Thyroid gland (tissue), 4 donors: ENCODE data around the gene NUBP2. TPM values are rescaled to one million over a fixed set of nuclear protein-coding genes. Genes with fewer than 3 reads are reported as not detected.

Experiments
- DNase-seq, 2 donors: peaks; one replicate each; pipeline ENCODE4 v3.0.0-alpha.2; 2019
- H3K27ac ChIP-seq, 3 donors: fragments of 200-600 bp; sonication (generic); 1 replicate in 2 of 3; 2 replicates in 1 of 3; pipeline ENCODE4 v1.5.1; 2016 to 2019; ENCODE audit warnings: mild to moderate bottlenecking in 1 of 3, moderate library complexity in 1 of 3
- H3K27me3 ChIP-seq: fragments of 200-600 bp; sonication (generic); one replicate; pipeline ENCODE4 v1.5.1; 2019
- H3K36me3 ChIP-seq, 2 donors: fragments of 200-600 bp; sonication (generic); one replicate each; pipeline ENCODE4 v1.5.1; 2016 to 2019
- H3K4me1 ChIP-seq, 2 donors: fragments of 200-600 bp; sonication (generic); one replicate each; pipeline ENCODE4 v1.5.1; 2017 to 2019
- H3K4me3 ChIP-seq, 3 donors: fragments of 200-600 bp; sonication (generic); replicated peaks in 1 of 3; 1 replicate in 2 of 3; 2 replicates in 1 of 3; pipeline ENCODE4 v1.5.1; 2016; ENCODE audit warnings: mild to moderate bottlenecking in 1 of 3
- H3K9me3 ChIP-seq: fragments of 200-600 bp; sonication (generic); one replicate; pipeline ENCODE4 v1.5.1; 2017
- POLR2A ChIP-seq, 2 donors: fragments of 450-650 bp; IDR thresholded peaks; one replicate each; pipeline ENCODE4 v1.6.1; 2017; ENCODE audit warnings: antibody characterized with exemption in 2 of 2, mild to moderate bottlenecking in 2 of 2, moderate library complexity in 1 of 2
- WGBS, 2 donors: methylation state at CpG; one replicate each; pipeline ENCODE4 v1.1.5; 2017; 5-methylcytosine and 5-hydroxymethylcytosine counted together
- intact Hi-C: fragments of 100-400 bp; cut with DNase I; formaldehyde crosslinking; loops from one replicate; pipeline ENCODE4 v1.15.1; 2023
- total RNA-seq, 4 donors: library from RNA; depleted of rRNA; stranded (reverse); fragments of >200 nt; gene quantifications; one replicate each; pipeline ENCODE4 v1.2.3, GENCODE V29; 2016
- TF ChIP-seq, protein P1 (sequence below), 6 experiments: fragments of 200-600 bp in 3 of 6; fragments of 450-650 bp in 3 of 6; sonication (generic) in 3 of 6; IDR thresholded peaks; one replicate each; pipeline ENCODE4 v1.5.1; 2016 to 2019; ENCODE audit warnings: antibody characterized with exemption in 6 of 6, mild to moderate bottlenecking in 2 of 6, inconsistent platforms in 1 of 6, moderate library complexity in 1 of 6

Gene NUBP2
- total RNA-seq, 4 donors from 2014 or later, result 47.3 to 122 (median 106) TPM

DNA sequence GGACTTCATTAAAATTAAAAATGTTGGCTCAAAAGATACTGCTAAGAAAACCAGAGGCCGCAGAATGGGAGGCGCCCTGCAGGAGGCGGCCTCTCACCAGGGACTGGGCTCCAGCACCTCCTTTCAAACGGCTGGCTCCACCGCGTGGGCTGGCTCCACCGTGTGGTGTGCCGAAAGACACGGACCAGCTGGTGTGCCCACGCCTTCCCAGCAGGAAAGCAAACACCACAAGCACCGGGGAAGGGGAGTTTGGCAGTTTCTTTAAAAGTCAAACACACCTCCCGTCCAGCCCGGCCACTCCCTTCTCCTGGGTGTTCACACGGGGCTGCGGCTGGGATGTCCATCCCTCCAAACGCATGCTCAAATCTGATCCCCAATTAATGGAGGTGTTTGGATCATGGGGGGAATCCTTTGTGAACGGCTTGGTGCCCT lies 30.0 kb downstream of the NUBP2 start:
- Histone ChIP-seq H3K9me3 (no peaks in the 10 kb centered on the region), H3K4me3 (no peak overlapping the region), H3K27ac (no peak overlapping the region), H3K36me3 (peaks cover 28 to 41% of the 10 kb centered on the region in 2 donors), H3K4me1 (no peaks in the 10 kb centered on the region), H3K27me3 (no peaks in the 10 kb centered on the region)
- 33 to 43% methylated on average over 17 of the region's 17 CpGs for WGBS, 2 donors
- DNase-seq, result peak; percentile 57 to 59
- intact Hi-C loops, result no loop called here
- TF ChIP-seq POLR2A (IDR thresholded peaks at IDR 0.05), result no peak
- TF ChIP-seq, protein P1, sequence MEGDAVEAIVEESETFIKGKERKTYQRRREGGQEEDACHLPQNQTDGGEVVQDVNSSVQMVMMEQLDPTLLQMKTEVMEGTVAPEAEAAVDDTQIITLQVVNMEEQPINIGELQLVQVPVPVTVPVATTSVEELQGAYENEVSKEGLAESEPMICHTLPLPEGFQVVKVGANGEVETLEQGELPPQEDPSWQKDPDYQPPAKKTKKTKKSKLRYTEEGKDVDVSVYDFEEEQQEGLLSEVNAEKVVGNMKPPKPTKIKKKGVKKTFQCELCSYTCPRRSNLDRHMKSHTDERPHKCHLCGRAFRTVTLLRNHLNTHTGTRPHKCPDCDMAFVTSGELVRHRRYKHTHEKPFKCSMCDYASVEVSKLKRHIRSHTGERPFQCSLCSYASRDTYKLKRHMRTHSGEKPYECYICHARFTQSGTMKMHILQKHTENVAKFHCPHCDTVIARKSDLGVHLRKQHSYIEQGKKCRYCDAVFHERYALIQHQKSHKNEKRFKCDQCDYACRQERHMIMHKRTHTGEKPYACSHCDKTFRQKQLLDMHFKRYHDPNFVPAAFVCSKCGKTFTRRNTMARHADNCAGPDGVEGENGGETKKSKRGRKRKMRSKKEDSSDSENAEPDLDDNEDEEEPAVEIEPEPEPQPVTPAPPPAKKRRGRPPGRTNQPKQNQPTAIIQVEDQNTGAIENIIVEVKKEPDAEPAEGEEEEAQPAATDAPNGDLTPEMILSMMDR (IDR thresholded peaks at IDR 0.05), result peak in 3 of 6 experiments; percentile 26 to 35 (median 33)

DNA sequence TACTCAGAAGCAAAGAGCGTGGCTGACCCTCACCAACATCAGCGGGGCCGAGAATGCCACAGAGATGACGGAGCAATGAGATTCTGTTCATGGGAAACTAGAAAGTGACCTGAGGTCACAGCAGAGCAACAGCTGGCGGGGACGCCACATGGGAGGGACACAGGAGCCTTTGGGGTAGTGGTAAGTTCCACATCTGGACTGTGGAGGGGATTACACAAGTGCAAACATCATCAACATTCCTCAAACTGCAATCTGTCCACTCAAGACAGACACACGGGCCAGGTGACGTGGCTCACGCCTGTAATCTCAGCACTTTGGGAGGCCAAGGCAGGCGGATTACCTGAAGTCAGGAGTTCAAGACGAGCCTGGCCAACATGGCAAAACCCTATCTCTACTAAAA lies 32.7 kb downstream of the NUBP2 start:
- H3K4me1 ChIP-seq, result no peaks in the 10 kb centered on the region
- H3K27ac ChIP-seq, result no peak overlapping the region
- H3K27me3 ChIP-seq, result no peaks in the 10 kb centered on the region
- intact Hi-C loops, result no loop called here
- peaks cover 19 to 42% of the 10 kb centered on the region in 2 donors for H3K36me3 ChIP-seq
- no peak for DNase-seq
- no peak overlapping the region for H3K4me3 ChIP-seq
- 95 to 98% methylated on average over 11 of the region's 11 CpGs for WGBS, 2 donors
- TF ChIP-seq POLR2A (IDR thresholded peaks at IDR 0.05), result no peak
- TF ChIP-seq, protein P1 (IDR thresholded peaks at IDR 0.05), result no peak
- no peaks in the 10 kb centered on the region for H3K9me3 ChIP-seq

DNA sequence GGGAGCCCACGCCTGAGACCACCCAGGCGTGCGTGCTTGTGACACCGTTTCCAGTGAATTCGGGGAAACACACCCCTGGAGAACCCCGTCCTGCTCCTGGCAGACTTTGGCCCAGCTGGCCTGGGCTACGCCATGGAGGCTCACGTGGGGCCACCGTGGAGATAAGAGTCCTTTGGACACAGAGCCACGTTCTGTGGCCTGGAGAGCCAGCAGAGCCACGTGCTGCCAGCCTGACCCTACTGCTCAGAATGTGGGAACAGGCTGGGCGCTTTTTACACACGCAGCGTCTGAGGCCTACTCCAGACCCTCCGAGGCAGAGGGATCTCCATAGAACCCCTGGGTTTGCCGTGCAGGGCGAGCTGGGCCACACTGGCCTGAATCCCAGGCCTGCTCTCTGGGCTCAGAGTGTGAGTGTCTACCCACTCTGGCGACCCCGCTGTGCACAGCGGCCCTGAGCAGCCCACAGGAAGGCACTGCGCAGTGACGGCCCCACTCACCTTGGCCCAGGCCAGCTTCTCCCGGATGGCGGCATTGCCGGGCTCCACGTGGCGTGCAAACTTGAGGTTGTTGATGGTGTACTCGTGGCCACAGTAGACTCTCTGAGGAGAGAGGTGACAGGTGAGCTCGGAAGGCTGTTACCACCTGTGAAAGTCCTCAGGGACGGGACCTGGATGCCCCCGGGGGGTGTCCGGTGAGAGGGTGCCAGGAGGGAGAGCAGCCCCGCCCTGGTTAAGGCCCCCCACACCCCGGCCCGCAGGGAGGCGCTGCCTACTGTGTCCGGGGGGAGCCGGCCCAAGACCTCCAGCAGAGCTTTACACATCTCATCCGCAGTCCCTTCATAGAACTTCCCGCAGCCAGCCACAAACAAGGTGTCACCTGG lies 33.9 kb downstream of the NUBP2 start:
- TF ChIP-seq POLR2A (IDR thresholded peaks at IDR 0.05), result no peak
- TF ChIP-seq, protein P1 (IDR thresholded peaks at IDR 0.05), result no peak
- Histone ChIP-seq H3K27ac (no peak overlapping the region), H3K27me3 (no peaks in the 10 kb centered on the region), H3K9me3 (no peaks in the 10 kb centered on the region), H3K4me3 (no peak overlapping the region), H3K36me3 (peaks cover 26 to 50% of the 10 kb centered on the region in 2 donors), H3K4me1 (no peaks in the 10 kb centered on the region)
- 93 to 96% methylated on average over 23 to 39 of the region's 40 CpGs for WGBS, 2 donors
- DNase-seq, result no peak
- intact Hi-C loops, result no loop called here

DNA sequence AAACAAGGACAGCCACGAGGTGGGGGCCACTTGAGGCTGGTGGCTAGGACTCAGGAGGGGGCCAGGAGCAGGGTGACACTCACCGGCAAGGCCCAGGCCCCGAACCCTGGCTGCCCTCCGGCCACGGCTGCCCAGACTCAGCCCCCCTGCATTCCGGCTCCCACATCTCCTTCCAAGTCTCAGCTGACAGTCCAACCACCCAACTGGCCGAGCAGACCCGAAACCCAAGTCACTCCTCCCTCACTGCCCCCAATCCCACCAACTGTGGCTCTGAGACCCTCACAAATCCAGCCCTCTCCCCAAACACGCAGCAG lies 34.5 kb downstream of the NUBP2 start:
- no peaks in the 10 kb centered on the region for H3K9me3 ChIP-seq
- WGBS, 2 donors, result 89 to 91% methylated on average over 8 to 9 of the region's 9 CpGs
- H3K4me3 ChIP-seq, result no peak overlapping the region

DNA sequence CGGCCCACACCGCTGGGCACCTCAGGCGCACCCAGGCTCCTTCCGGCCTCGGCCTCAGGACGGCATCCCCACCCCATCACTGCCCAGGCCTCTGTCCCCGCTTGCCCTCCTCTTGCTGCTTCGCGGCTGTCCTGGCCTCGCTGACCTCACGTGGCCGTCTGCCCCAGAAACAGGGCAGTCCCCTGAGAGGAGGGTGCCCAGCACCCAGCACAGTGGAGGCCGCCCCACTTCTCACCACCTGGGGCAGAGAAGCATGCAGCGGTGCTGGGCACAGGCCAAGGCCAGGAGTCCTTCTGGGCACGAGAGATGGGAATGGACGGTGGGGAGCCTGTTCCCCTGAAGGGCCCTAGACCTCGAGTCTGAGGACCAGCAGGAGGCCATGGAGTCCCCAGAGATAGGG lies 35.0 kb downstream of the NUBP2 start:
- TF ChIP-seq POLR2A (IDR thresholded peaks at IDR 0.05), result no peak
- TF ChIP-seq, protein P1 (IDR thresholded peaks at IDR 0.05), result no peak
- Histone ChIP-seq H3K9me3 (no peaks in the 10 kb centered on the region), H3K4me3 (no peak overlapping the region), H3K27ac (no peak overlapping the region), H3K27me3 (no peaks in the 10 kb centered on the region), H3K36me3 (peaks cover 34 to 53% of the 10 kb centered on the region in 2 donors), H3K4me1 (no peaks in the 10 kb centered on the region)
- 92% methylated on average over 15 to 16 of the region's 17 CpGs for WGBS, 2 donors
- intact Hi-C loops, result no loop called here
- no peak for DNase-seq

More for the DNA sequence above, 34.5 kb downstream of the NUBP2 start:
- intact Hi-C loops, result no loop called here
- DNase-seq, result no peak
- TF ChIP-seq POLR2A (IDR thresholded peaks at IDR 0.05), result no peak
- TF ChIP-seq, protein P1 (IDR thresholded peaks at IDR 0.05), result no peak
- H3K27ac ChIP-seq, result no peak overlapping the region
- no peaks in the 10 kb centered on the region for H3K4me1 ChIP-seq
- no peaks in the 10 kb centered on the region for H3K27me3 ChIP-seq
- H3K36me3 ChIP-seq, result peaks cover 30 to 50% of the 10 kb centered on the region in 2 donors
